IMR-90 (cell line): ENCODE results near the gene TLCD2. TPM values are rescaled to one million over a fixed set of nuclear protein-coding genes. Genes with fewer than 3 reads are reported as not detected.

ENCODE experiments used
- ATAC-seq: fragments of 200-7000 bp; cut with Tn5 transposase; 2 replicates; pipeline ENCODE4 v1.9.1; 2020; ENCODE audit warnings: low read depth, mild to moderate bottlenecking, moderate library complexity
- BruUV-seq: library from RNA; stranded (reverse); fragments of 400-500 nt; replicated peaks from 2 replicates; lab custom pipeline; 2021; lab: Mats Ljungman, UMichigan
- CTCF ChIA-PET: fragments of 300-600 bp; formaldehyde crosslinking; extraction: SDS; loops from one replicate; lab custom pipeline; 2021; ENCODE audit warnings: antibody characterized with exemption; lab: Yijun Ruan, JAX
- POLR2A ChIA-PET: fragments of 300-600 bp; sonication (Branson Sonifier 250); formaldehyde crosslinking; loops from one replicate; lab custom pipeline; 2022; ENCODE audit warnings: antibody characterized with exemption; ENCODE audit not compliant: unreplicated experiment; lab: Charles Lee
- DNase-seq: peaks from one replicate; pipeline ENCODE4 v3.0.0; 2013
- H2AFZ ChIP-seq: replicated peaks from 2 replicates; pipeline ENCODE3; 2013; ENCODE audit warnings: low read length, mild to moderate bottlenecking; ENCODE audit not compliant: poor library complexity
- H2AK5ac ChIP-seq: 2 replicates; pipeline ENCODE4 v1.6.1; 2013; ENCODE audit warnings: low read depth, low read length, inconsistent platforms
- H2AK9ac ChIP-seq: replicated peaks from 2 replicates; pipeline ENCODE3; 2013; ENCODE audit warnings: mild to moderate bottlenecking, low read depth, low read length, moderate library complexity; ENCODE audit not compliant: poor library complexity
- H2BK120ac ChIP-seq: 2 replicates; pipeline ENCODE4 v1.6.1; 2013; ENCODE audit warnings: low read depth, low read length, inconsistent platforms
- H2BK15ac ChIP-seq: 3 replicates; pipeline ENCODE4 v1.6.1; 2013; ENCODE audit warnings: low read depth, low read length, inconsistent platforms
- H2BK20ac ChIP-seq: 2 replicates; pipeline ENCODE4 v1.6.1; 2013; ENCODE audit warnings: low read depth, mild to moderate bottlenecking, inconsistent platforms, low read length, moderate library complexity
- H2BK5ac ChIP-seq: 2 replicates; pipeline ENCODE4 v1.6.1; 2013; ENCODE audit warnings: mild to moderate bottlenecking, low read depth, low read length, inconsistent platforms; ENCODE audit not compliant: poor library complexity, severe bottlenecking
- H3K14ac ChIP-seq: replicated peaks from 2 replicates; pipeline ENCODE4 v1.6.1; 2013; ENCODE audit warnings: low read depth, low read length, inconsistent platforms
- H3K18ac ChIP-seq: 2 replicates; pipeline ENCODE4 v1.6.1; 2013; ENCODE audit warnings: low read depth, low read length, control low read depth
- H3K23ac ChIP-seq: 2 replicates; pipeline ENCODE4 v1.6.1; 2013; ENCODE audit warnings: low read depth, low read length, inconsistent platforms
- H3K27ac ChIP-seq: 2 replicates; pipeline ENCODE4 v1.5.1; 2013; ENCODE audit warnings: mild to moderate bottlenecking, control low read depth, low read length; ENCODE audit not compliant: insufficient read depth
- H3K27me3 ChIP-seq: 2 replicates; pipeline ENCODE4 v1.6.1; 2013; ENCODE audit warnings: low read length; ENCODE audit not compliant: control insufficient read depth, insufficient read depth
- H3K36me3 ChIP-seq: 2 replicates; pipeline ENCODE4 v1.6.1; 2013; ENCODE audit warnings: low read length, mixed read lengths; ENCODE audit not compliant: control insufficient read depth, insufficient read depth
- H3K4ac ChIP-seq: 2 replicates; pipeline ENCODE4 v1.6.1; 2013; ENCODE audit warnings: low read depth, low read length, inconsistent platforms
- H3K4me1 ChIP-seq: 2 replicates; pipeline ENCODE4 v1.6.1; 2013; ENCODE audit warnings: low read length, mixed read lengths; ENCODE audit not compliant: control insufficient read depth, insufficient read depth
- H3K4me2 ChIP-seq: 2 replicates; pipeline ENCODE4 v1.6.1; 2013; ENCODE audit warnings: low read depth, mild to moderate bottlenecking, control low read depth, low read length, moderate library complexity
- H3K4me3 ChIP-seq: 2 replicates; pipeline ENCODE4 v1.5.1; 2013; ENCODE audit warnings: low read depth, mild to moderate bottlenecking, control low read depth, low read length, moderate library complexity; ENCODE audit not compliant: insufficient read depth
- H3K56ac ChIP-seq: 2 replicates; pipeline ENCODE4 v1.6.1; 2013; ENCODE audit warnings: low read length, inconsistent platforms; ENCODE audit not compliant: insufficient read depth; ENCODE audit errors: extremely low read depth
- H3K79me1 ChIP-seq, 2 experiments: 2 replicates each; pipeline ENCODE4 v1.6.1; 2013; ENCODE audit warnings: low read length in 2 of 2, inconsistent platforms in 1 of 2, low read depth in 1 of 2
- H3K9ac ChIP-seq: 2 replicates; pipeline ENCODE4 v1.6.1; 2013; ENCODE audit warnings: low read depth, low read length, control low read depth
- H3K9me1 ChIP-seq: 2 replicates; pipeline ENCODE4 v1.6.1; 2013; ENCODE audit warnings: low read length, inconsistent platforms; ENCODE audit not compliant: insufficient read depth
- H3K9me3 ChIP-seq: 2 replicates; pipeline ENCODE4 v1.6.1; 2013; ENCODE audit warnings: low read length; ENCODE audit not compliant: control insufficient read depth, insufficient read depth
- H4K20me1 ChIP-seq: 2 replicates; pipeline ENCODE4 v1.6.1; 2013; ENCODE audit warnings: low read length, inconsistent platforms; ENCODE audit not compliant: insufficient read depth
- H4K5ac ChIP-seq: 2 replicates; pipeline ENCODE4 v1.6.1; 2013; ENCODE audit warnings: mild to moderate bottlenecking, low read depth, low read length, control low read depth
- H4K8ac ChIP-seq, 2 experiments: 2 replicates each; pipeline ENCODE4 v1.6.1; 2013; ENCODE audit warnings: low read depth in 2 of 2, low read length in 2 of 2, control low read depth in 1 of 2, inconsistent platforms in 1 of 2
- H4K91ac ChIP-seq: 2 replicates; pipeline ENCODE4 v1.6.1; 2013; ENCODE audit warnings: low read depth, low read length, inconsistent platforms; ENCODE audit not compliant: insufficient read depth
- BHLHE40 ChIP-seq: fragments of 150-350 bp; IDR thresholded peaks from 2 replicates; pipeline ENCODE4 v1.6.1; 2016; ENCODE audit warnings: mild to moderate bottlenecking, low read depth, low read length
- FOS ChIP-seq: fragments of 150-350 bp; IDR thresholded peaks from 2 replicates; pipeline ENCODE4 v1.6.1; 2016; ENCODE audit warnings: low read depth, low read length
- MAZ ChIP-seq: IDR thresholded peaks from 2 replicates; pipeline ENCODE4 v1.6.1; 2012; ENCODE audit warnings: low read depth, mild to moderate bottlenecking, low read length, improper control_type of control experiment, moderate library complexity, borderline replicate concordance
- RAD21 ChIP-seq: IDR thresholded peaks from 2 replicates; pipeline ENCODE4 v1.6.1; 2012; ENCODE audit warnings: low read length, improper control_type of control experiment
- RFX5 ChIP-seq: IDR thresholded peaks from 2 replicates; pipeline ENCODE4 v1.8.0; 2012; ENCODE audit warnings: low read depth, mild to moderate bottlenecking, low read length, moderate library complexity
- SMC3 ChIP-seq: fragments of 150-350 bp; IDR thresholded peaks from 2 replicates; pipeline ENCODE4 v1.6.1; 2016; ENCODE audit warnings: low read depth, mild to moderate bottlenecking, antibody characterized with exemption, low read length, moderate library complexity
- WGBS, 2 experiments: methylation state at CpG; one replicate each; pipeline versions ENCODE4 v1.1.5 to v1.1.7; 2013; ENCODE audit warnings: missing lambda C conversion rate in 2 of 2; ENCODE audit not compliant: insufficient read length in 1 of 2; ENCODE audit errors: extremely low coverage in 2 of 2; 5-methylcytosine and 5-hydroxymethylcytosine counted together
- dilution Hi-C: fragments of 300-500 bp; cut with HindIII; formaldehyde crosslinking; loops from one replicate; pipeline ENCODE4 v1.14.3; 2018; ENCODE audit warnings: low sequenced_read_pairs; ENCODE audit not compliant: unreplicated experiment
- in situ Hi-C: fragments of 300-500 bp; cut with MboI; formaldehyde crosslinking; loops from 3 replicates; pipeline ENCODE4 v1.14.3; 2019; ENCODE audit warnings: low sequenced_read_pairs, inconsistent platforms, mixed read lengths
- intact Hi-C: fragments of 100-400 bp; cut with micrococcal nuclease; formaldehyde crosslinking; loops from 2 replicates; pipeline ENCODE4 v1.10.0; 2022
- polyA plus RNA-seq, 3 experiments: library from polyadenylated mRNA; depleted of rRNA; stranded (reverse); fragments of >200 nt; gene quantifications; 2 replicates each; pipeline ENCODE4 v1.2.3, GENCODE V29; 2012; ENCODE audit warnings: low replicate concordance in 1 of 3
- total RNA-seq: library from RNA; depleted of rRNA; stranded (reverse); fragments of >200 nt; gene quantifications from 2 replicates; pipeline ENCODE4 v1.2.3, GENCODE V29; 2012
- TF ChIP-seq, protein P1 (sequence below): fragments of 150-350 bp; IDR thresholded peaks from 2 replicates; pipeline ENCODE4 v1.6.1; 2016; ENCODE audit warnings: low read depth, mild to moderate bottlenecking, low read length, moderate library complexity, borderline replicate concordance

The TLCD2 gene
- total and polyA plus RNA-seq, 2 of the 4 experiments (the other 2 are of a cell fraction), result 0.72 to 1.2 TPM

GRCh38 chr17:1732241-1732832, 22.2 kb upstream of the TLCD2 start:
- Histone ChIP-seq H4K20me1 (no peaks in the 10 kb centered on the region), H3K9me3 (no peaks in the 10 kb centered on the region), H2BK120ac (no peak overlapping the region), H3K56ac (no peak overlapping the region), H3K27ac (no peak overlapping the region), H3K9ac (no peak overlapping the region), H2AK9ac (no peak overlapping the region), H3K27me3 (no peaks in the 10 kb centered on the region), H2AFZ (no peak overlapping the region), H4K8ac (no peak overlapping the region), H4K5ac (no peak overlapping the region), H4K91ac (no peak overlapping the region), H3K4me3 (no peak overlapping the region), H3K79me1 (peaks cover 0 to 13% of the 10 kb centered on the region in 2 experiments; a peak in 1 of 4 replicates), H2AK5ac (no peak overlapping the region), H2BK20ac (no peak overlapping the region), H3K36me3 (peaks cover 31% of the 10 kb centered on the region), H3K4ac (no peak overlapping the region), H3K23ac (no peak overlapping the region), H3K14ac (no peak overlapping the region), H2BK15ac (no peak overlapping the region), H2BK5ac (no peak overlapping the region), H3K9me1 (peaks cover 4% of the 10 kb centered on the region; the same call in 1 of the 2 replicates), H3K4me1 (peaks cover 8% of the 10 kb centered on the region), H3K4me2 (no peak overlapping the region), H3K18ac (no peak overlapping the region)
- WGBS, 2 experiments, result 93% methylated on average over 15 of the region's 22 CpGs; no CpG with 5 or more reads in 1 of the 2 experiments
- no TSS peak for BruUV-seq
- ChIA-PET CTCF (no interaction called here), POLR2A (interaction anchor here (0.5 kb wide), 1 partner anchor 97 kb away, joined by 3 read pairs; the partner anchor contains the start of genes RPA1 and SMYD4)
- in situ Hi-C loops, result no loop called here
- DNase-seq (no peak), ATAC-seq (no peak)
- TF ChIP-seq SMC3, result no peak
- no peak for TF ChIP-seq FOS
- TF ChIP-seq RFX5, result no peak
- TF ChIP-seq RAD21, result no peak
- TF ChIP-seq, protein P1, sequence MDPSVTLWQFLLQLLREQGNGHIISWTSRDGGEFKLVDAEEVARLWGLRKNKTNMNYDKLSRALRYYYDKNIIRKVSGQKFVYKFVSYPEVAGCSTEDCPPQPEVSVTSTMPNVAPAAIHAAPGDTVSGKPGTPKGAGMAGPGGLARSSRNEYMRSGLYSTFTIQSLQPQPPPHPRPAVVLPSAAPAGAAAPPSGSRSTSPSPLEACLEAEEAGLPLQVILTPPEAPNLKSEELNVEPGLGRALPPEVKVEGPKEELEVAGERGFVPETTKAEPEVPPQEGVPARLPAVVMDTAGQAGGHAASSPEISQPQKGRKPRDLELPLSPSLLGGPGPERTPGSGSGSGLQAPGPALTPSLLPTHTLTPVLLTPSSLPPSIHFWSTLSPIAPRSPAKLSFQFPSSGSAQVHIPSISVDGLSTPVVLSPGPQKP, result no peak
- TF ChIP-seq BHLHE40, result no peak
- no peak for TF ChIP-seq MAZ
- intact Hi-C loops, result no loop called here
- dilution Hi-C loops, result no loop called here
